Keratinocyte (primary cell): ENCODE results near the gene JAK1. TPM values are rescaled to one million over a fixed set of nuclear protein-coding genes. Genes with fewer than 3 reads are reported as not detected.
A peak's percentile ranks its signal among the peaks of the same experiment; 100 is the strongest.
"Not testable (repeated sequence)": the region's sequence is repeated elsewhere in the genome, so short reads cannot be mapped to it uniquely, and the experiment has no call there.

Experiments used
- DNase-seq: peaks from one replicate; pipeline ENCODE4 v3.0.0-alpha.2; 2011; ENCODE audit warnings: low read depth, missing footprints, low spot score
- FAIRE-seq: peaks from 2 replicates; lab custom pipeline; 2011; peaks lifted over from hg19 to GRCh38; lab: Jason Lieb, UNC
- H2AFZ ChIP-seq: 2 replicates; pipeline ENCODE4 v1.6.0; 2012; ENCODE audit warnings: low read length, control low read depth, inconsistent platforms; ENCODE audit not compliant: control insufficient read depth
- H3K27ac ChIP-seq: 2 replicates; pipeline ENCODE4 v1.5.1; 2011; ENCODE audit warnings: low read length; ENCODE audit not compliant: control insufficient read depth, insufficient read depth
- H3K27me3 ChIP-seq: 3 replicates; pipeline ENCODE4 v1.6.0; 2011; ENCODE audit warnings: low read length; ENCODE audit not compliant: control insufficient read depth, insufficient read depth; ENCODE audit errors: extremely low read depth
- H3K36me3 ChIP-seq, 2 experiments: 2 replicates in 1 of 2; 3 replicates in 1 of 2; pipeline ENCODE4 v1.5.1; 2011; ENCODE audit warnings: low read length in 2 of 2, mild to moderate bottlenecking in 1 of 2; ENCODE audit not compliant: control insufficient read depth in 2 of 2, insufficient read depth in 2 of 2; ENCODE audit errors: extremely low read depth in 1 of 2
- H3K4me1 ChIP-seq: 3 replicates; pipeline ENCODE4 v1.5.1; 2011; ENCODE audit warnings: low read length; ENCODE audit not compliant: control insufficient read depth, insufficient read depth; ENCODE audit errors: extremely low read depth
- H3K4me2 ChIP-seq: 3 replicates; pipeline ENCODE4 v1.6.0; 2011; ENCODE audit warnings: low read depth, low read length; ENCODE audit not compliant: control insufficient read depth, insufficient read depth; ENCODE audit errors: extremely low read depth
- H3K4me3 ChIP-seq, 3 experiments: fragments of 200-600 bp in 1 of 3; sonication (generic) in 1 of 3; 2 replicates in 2 of 3; 3 replicates in 1 of 3; pipeline ENCODE4 v1.5.1; 2011 to 2016; ENCODE audit warnings: low read length in 3 of 3, mild to moderate bottlenecking in 3 of 3, control low read depth in 2 of 3, inconsistent platforms in 1 of 3, low read depth in 1 of 3, mixed read lengths in 1 of 3, mixed run types in 1 of 3, moderate library complexity in 1 of 3; ENCODE audit not compliant: control insufficient read depth in 2 of 3, insufficient read depth in 2 of 3; ENCODE audit errors: extremely low read depth in 1 of 3
- H3K79me2 ChIP-seq: 2 replicates; pipeline ENCODE4 v1.6.0; 2012; ENCODE audit warnings: low read length; ENCODE audit not compliant: control insufficient read depth, insufficient read depth
- H3K9ac ChIP-seq: 3 replicates; pipeline ENCODE4 v1.6.0; 2011; ENCODE audit warnings: low read length; ENCODE audit not compliant: control insufficient read depth, insufficient read depth; ENCODE audit errors: extremely low read depth
- H3K9me1 ChIP-seq: 3 replicates; pipeline ENCODE4 v1.6.0; 2011; ENCODE audit warnings: low read length; ENCODE audit not compliant: control insufficient read depth, insufficient read depth; ENCODE audit errors: extremely low read depth
- H3K9me3 ChIP-seq: 2 replicates; pipeline ENCODE4 v1.5.1; 2012; ENCODE audit warnings: low read depth, low read length; ENCODE audit not compliant: control insufficient read depth
- H4K20me1 ChIP-seq: 3 replicates; pipeline ENCODE4 v1.6.0; 2011; ENCODE audit warnings: low read length; ENCODE audit not compliant: control insufficient read depth, insufficient read depth; ENCODE audit errors: extremely low read depth
- EZH2 ChIP-seq: IDR thresholded peaks from one replicate; pipeline ENCODE4 v1.6.1; 2012; ENCODE audit warnings: inconsistent platforms, mild to moderate bottlenecking, low read length, moderate library complexity
- dilution Hi-C: fragments of 300-500 bp; cut with MboI; formaldehyde crosslinking; loops from one replicate; pipeline ENCODE4 v1.7.0; 2020; ENCODE audit warnings: low sequenced_read_pairs; ENCODE audit not compliant: extremely low pct_ligation_motif_present
- polyA plus RNA-seq, 5 experiments: library from polyadenylated mRNA; depleted of rRNA in 3 of 5; stranded (reverse) in 3 of 5; stranded (forward) in 1 of 5; unstranded in 1 of 5; fragments of >200 nt; gene quantifications; 1 replicate in 1 of 5; 2 replicates in 3 of 5; 3 replicates in 1 of 5; pipeline versions ENCODE4 v1.2.1 to v1.2.3, GENCODE V29; 2011 to 2012; ENCODE audit warnings: missing spikeins in 2 of 5, low read depth in 1 of 5, low replicate concordance in 1 of 5
- TF ChIP-seq, protein P1 (sequence below), 3 experiments: IDR thresholded peaks in 1 of 3; conservative IDR thresholded peaks in 1 of 3; optimal IDR thresholded peaks in 1 of 3; 2 replicates in 2 of 3; 3 replicates in 1 of 3; pipeline versions ENCODE3 to v1.5.1; 2011; ENCODE audit warnings: low read length in 3 of 3, mild to moderate bottlenecking in 3 of 3, moderate library complexity in 2 of 3, control low read depth in 1 of 3, inconsistent platforms in 1 of 3; ENCODE audit not compliant: insufficient read depth in 2 of 3; ENCODE audit errors: extremely low read depth in 1 of 3

The JAK1 gene
- polyA plus RNA-seq, 1 donor (not counting 4 experiments of a cell fraction or from before 2014, with no cell fraction given) = 50.9 TPM

GRCh38 chr1:65002156-65002507 lies 35.8 kb upstream of the JAK1 start:
- dilution Hi-C loops = no loop called here

GRCh38 chr1:65001231-65001792 lies 35.0 kb upstream of the JAK1 start:
- H3K4me2 ChIP-seq = peak overlapping the region; percentile 87
- H2AFZ ChIP-seq = peak overlapping the region; percentile 58
- H3K27ac ChIP-seq = no peak overlapping the region
- H3K27me3 ChIP-seq = no peaks in the 10 kb centered on the region
- H3K4me1 ChIP-seq = peaks cover 12% of the 10 kb centered on the region
- no peak for TF ChIP-seq EZH2
- TF ChIP-seq, protein P1, sequence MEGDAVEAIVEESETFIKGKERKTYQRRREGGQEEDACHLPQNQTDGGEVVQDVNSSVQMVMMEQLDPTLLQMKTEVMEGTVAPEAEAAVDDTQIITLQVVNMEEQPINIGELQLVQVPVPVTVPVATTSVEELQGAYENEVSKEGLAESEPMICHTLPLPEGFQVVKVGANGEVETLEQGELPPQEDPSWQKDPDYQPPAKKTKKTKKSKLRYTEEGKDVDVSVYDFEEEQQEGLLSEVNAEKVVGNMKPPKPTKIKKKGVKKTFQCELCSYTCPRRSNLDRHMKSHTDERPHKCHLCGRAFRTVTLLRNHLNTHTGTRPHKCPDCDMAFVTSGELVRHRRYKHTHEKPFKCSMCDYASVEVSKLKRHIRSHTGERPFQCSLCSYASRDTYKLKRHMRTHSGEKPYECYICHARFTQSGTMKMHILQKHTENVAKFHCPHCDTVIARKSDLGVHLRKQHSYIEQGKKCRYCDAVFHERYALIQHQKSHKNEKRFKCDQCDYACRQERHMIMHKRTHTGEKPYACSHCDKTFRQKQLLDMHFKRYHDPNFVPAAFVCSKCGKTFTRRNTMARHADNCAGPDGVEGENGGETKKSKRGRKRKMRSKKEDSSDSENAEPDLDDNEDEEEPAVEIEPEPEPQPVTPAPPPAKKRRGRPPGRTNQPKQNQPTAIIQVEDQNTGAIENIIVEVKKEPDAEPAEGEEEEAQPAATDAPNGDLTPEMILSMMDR (optimal IDR thresholded peaks at IDR 0.05 in 1 of 3, IDR thresholded peaks at IDR 0.05 in 1 of 3, conservative IDR thresholded peaks at IDR 0.05 in 1 of 3; ENCODE audit: extremely low read depth in 1 of 3, insufficient read depth in 2 of 3, low read length in 3 of 3) = no peak
- dilution Hi-C loops = no loop called here
- peak overlapping the region; percentile 90 for H3K9ac ChIP-seq
- H3K4me3 ChIP-seq = peak overlapping the region in 1 of 3 experiments; percentile 67
- no peaks in the 10 kb centered on the region for H3K79me2 ChIP-seq
- H3K36me3 ChIP-seq = no peaks in the 10 kb centered on the region
- H3K9me3 ChIP-seq = no peaks in the 10 kb centered on the region
- no peak for DNase-seq
- no peaks in the 10 kb centered on the region for H4K20me1 ChIP-seq
- H3K9me1 ChIP-seq = no peaks in the 10 kb centered on the region
- FAIRE-seq = no peak

More at GRCh38 chr1:65002156-65002507, 35.8 kb upstream of the JAK1 start:
- peak overlapping the region; percentile 90 for H3K9ac ChIP-seq
- H3K9me3 ChIP-seq = no peaks in the 10 kb centered on the region
- H2AFZ ChIP-seq = peak overlapping the region; percentile 92
- no peaks in the 10 kb centered on the region for H3K36me3 ChIP-seq
- H3K9me1 ChIP-seq = no peaks in the 10 kb centered on the region
- no peaks in the 10 kb centered on the region for H3K27me3 ChIP-seq
- H3K4me2 ChIP-seq = peak overlapping the region; percentile 87
- H3K4me3 ChIP-seq = peak overlapping the region; percentile 63 to 71 (median 67)
- H3K4me1 ChIP-seq = peaks cover 12% of the 10 kb centered on the region
- no peaks in the 10 kb centered on the region for H4K20me1 ChIP-seq
- DNase-seq (no peak), FAIRE-seq (peak; percentile 44)
- H3K79me2 ChIP-seq = no peaks in the 10 kb centered on the region
- H3K27ac ChIP-seq = peak overlapping the region; percentile 70
- TF ChIP-seq EZH2 = no peak
- TF ChIP-seq, protein P1 (optimal IDR thresholded peaks at IDR 0.05 in 1 of 3, IDR thresholded peaks at IDR 0.05 in 1 of 3, conservative IDR thresholded peaks at IDR 0.05 in 1 of 3; ENCODE audit: extremely low read depth in 1 of 3, insufficient read depth in 2 of 3, low read length in 3 of 3) = no peak

- FAIRE-seq, H3K4me3 ChIP-seq, H3K27ac ChIP-seq, H3K4me2 ChIP-seq, H3K27me3 ChIP-seq, H3K36me3 ChIP-seq, H3K9me3 ChIP-seq, DNase-seq, H2AFZ ChIP-seq, H3K9me1 ChIP-seq, H3K9ac ChIP-seq, dilution Hi-C loops, H3K79me2 ChIP-seq, H4K20me1 ChIP-seq: not testable (repeated sequence)
- H3K4me1 ChIP-seq = peaks cover 12% of the 10 kb centered on the region
These were observed 32.1 kb upstream of the JAK1 start for GRCh38 chr1:64998425-64998948.
